Measurements from ENCODE around the gene ST7L.

Gene ST7L

DNA sequence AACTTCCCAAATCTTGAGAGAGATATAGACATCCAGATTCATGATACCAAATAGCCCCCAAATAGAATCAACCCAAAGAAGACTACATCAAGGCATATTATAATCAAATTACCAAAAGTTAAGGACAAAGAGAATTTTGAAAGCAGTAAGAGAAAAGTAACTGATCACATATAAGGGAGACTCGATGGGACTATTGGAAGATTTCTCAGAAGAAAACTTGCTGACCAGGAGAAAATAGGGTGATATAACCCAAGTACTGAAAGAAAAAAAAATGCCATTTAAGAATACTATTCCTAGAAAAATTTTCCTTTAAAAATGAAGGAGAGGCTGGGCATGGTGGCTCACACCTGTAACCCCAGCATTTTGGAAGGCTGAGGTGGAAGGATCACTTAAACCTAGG lies 140.6 kb downstream of the ST7L start:
- DNase-seq, result no peak

DNA sequence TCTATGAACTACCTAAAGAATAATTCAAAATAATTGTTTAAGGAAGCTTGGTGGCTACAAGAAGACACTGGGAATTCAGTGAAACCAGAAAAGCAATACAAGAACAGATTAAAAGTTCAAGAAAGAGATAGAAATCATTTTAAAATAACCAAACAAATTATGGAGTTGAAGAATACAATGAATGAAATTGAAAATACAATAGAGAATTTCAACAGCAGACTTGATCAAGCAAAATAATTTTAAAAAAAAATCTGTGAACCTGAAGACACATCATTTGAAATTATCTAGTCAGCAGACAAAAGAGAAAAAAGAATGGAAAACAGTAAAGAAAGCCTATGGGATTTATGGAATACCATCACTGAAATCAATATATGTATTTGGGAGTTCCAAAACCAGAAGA lies 141.4 kb downstream of the ST7L start:
- no peak for DNase-seq
